HG03159 (cell line): Measurements from ENCODE around the gene ZNF471.

Experiments
- ATAC-seq: cut with Tn5 transposase; IDR thresholded peaks from one replicate; pipeline ENCODE4 v1.9.1; 2021; ENCODE audit warnings: mild to moderate bottlenecking, moderate library complexity; ENCODE audit not compliant: unreplicated experiment

ZNF471 gene

DNA sequence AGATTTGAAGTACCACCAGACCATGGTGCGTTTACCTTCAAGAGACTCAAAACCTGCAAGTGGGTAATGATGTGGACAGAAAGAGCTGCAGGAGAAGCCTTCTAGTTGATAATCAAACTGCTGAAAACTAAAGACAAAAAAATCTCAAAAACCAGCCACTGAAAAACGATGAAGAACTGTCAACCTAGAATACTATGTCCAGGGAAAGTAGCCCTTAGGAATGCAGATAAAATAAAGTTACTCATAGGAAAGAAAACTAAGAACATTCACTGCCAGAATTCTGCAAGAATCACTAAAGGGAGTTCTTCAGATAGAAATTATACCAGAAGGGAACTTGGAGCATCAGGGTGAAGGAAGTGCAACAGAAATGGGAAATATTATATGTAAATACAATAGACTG, 64.9 kb downstream of the ZNF471 start:
- ATAC-seq = no peak

DNA sequence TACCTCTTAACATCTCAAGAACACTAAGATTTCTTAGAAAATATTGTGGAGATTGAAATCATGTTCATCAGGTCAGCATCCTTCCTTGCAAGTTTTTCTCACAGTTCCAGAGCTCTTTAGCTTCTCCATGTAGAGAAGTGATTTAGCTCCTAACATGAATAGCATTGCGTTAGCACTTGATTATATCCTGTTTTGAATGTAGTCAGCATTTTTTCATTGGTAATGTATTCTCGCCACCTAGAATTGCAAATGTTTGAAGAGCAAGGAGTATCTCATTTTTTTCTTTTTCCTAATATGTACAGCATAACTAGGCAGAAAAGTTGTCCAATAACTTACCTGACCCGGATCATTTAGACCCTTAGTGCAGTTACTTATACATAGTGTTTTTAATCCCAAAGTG, 66.3 kb downstream of the ZNF471 start:
- ATAC-seq = no peak

- ATAC-seq = no peak
Measured at GRCh38 chr19:56577719-56578602, 70.3 kb downstream of the ZNF471 start.
